HG02885 (cell line): ENCODE data around the gene DENND4A.
"Not testable (repeated sequence)": the region's sequence is repeated elsewhere in the genome, so short reads cannot be mapped to it uniquely, and the experiment has no call there.

Experiments
- ATAC-seq: cut with Tn5 transposase; IDR thresholded peaks from one replicate; pipeline ENCODE4 v1.9.1; 2021; ENCODE audit warnings: mild to moderate bottlenecking; ENCODE audit not compliant: unreplicated experiment, poor library complexity

DENND4A gene

GRCh38 chr15:65762399-65762798, 29.7 kb downstream of the DENND4A start:
- ATAC-seq: no peak

- no peak for ATAC-seq
These were observed 30.7 kb downstream of the DENND4A start for GRCh38 chr15:65761210-65761926.

GRCh38 chr15:65759441-65759840, 32.7 kb downstream of the DENND4A start:
- ATAC-seq: no peak

GRCh38 chr15:65758242-65758641, 33.9 kb downstream of the DENND4A start:
- no peak for ATAC-seq

GRCh38 chr15:65757256-65757655, 34.8 kb downstream of the DENND4A start:
- ATAC-seq: no peak

- ATAC-seq: no peak
These were observed 39.9 kb downstream of the DENND4A start for GRCh38 chr15:65752151-65752700.

GRCh38 chr15:65751431-65751830, 40.7 kb downstream of the DENND4A start:
- ATAC-seq: no peak

GRCh38 chr15:65747265-65747664, 44.8 kb downstream of the DENND4A start:
- no peak for ATAC-seq

GRCh38 chr15:65743637-65744252, 48.3 kb downstream of the DENND4A start:
- no peak for ATAC-seq

- no peak for ATAC-seq
These were observed 51.9 kb downstream of the DENND4A start for GRCh38 chr15:65740148-65740547.

GRCh38 chr15:65738649-65739048, 53.4 kb downstream of the DENND4A start:
- ATAC-seq: no peak

GRCh38 chr15:65733599-65733998, 58.5 kb downstream of the DENND4A start:
- not testable (repeated sequence) for ATAC-seq

- no peak for ATAC-seq
These were observed 59.4 kb downstream of the DENND4A start for GRCh38 chr15:65732698-65733097.

GRCh38 chr15:65731926-65732325, 60.2 kb downstream of the DENND4A start:
- no peak for ATAC-seq

- no peak for ATAC-seq
These were observed 61.4 kb downstream of the DENND4A start for GRCh38 chr15:65730549-65731172.

- no peak for ATAC-seq
These were observed 67.5 kb downstream of the DENND4A start for GRCh38 chr15:65724464-65725215.

- ATAC-seq: no peak
These were observed 68.2 kb downstream of the DENND4A start for GRCh38 chr15:65723876-65724275.

- no peak for ATAC-seq
These were observed 69.9 kb downstream of the DENND4A start for GRCh38 chr15:65722191-65722590.

GRCh38 chr15:65712415-65712814, 79.7 kb downstream of the DENND4A start:
- no peak for ATAC-seq

- no peak for ATAC-seq
These were observed 97.0 kb downstream of the DENND4A start for GRCh38 chr15:65695081-65695480.

- no peak for ATAC-seq
These were observed 101.3 kb downstream of the DENND4A start for GRCh38 chr15:65690778-65691177.
